Measurements from ENCODE around the gene SEL1L3.

The SEL1L3 gene

DNA sequence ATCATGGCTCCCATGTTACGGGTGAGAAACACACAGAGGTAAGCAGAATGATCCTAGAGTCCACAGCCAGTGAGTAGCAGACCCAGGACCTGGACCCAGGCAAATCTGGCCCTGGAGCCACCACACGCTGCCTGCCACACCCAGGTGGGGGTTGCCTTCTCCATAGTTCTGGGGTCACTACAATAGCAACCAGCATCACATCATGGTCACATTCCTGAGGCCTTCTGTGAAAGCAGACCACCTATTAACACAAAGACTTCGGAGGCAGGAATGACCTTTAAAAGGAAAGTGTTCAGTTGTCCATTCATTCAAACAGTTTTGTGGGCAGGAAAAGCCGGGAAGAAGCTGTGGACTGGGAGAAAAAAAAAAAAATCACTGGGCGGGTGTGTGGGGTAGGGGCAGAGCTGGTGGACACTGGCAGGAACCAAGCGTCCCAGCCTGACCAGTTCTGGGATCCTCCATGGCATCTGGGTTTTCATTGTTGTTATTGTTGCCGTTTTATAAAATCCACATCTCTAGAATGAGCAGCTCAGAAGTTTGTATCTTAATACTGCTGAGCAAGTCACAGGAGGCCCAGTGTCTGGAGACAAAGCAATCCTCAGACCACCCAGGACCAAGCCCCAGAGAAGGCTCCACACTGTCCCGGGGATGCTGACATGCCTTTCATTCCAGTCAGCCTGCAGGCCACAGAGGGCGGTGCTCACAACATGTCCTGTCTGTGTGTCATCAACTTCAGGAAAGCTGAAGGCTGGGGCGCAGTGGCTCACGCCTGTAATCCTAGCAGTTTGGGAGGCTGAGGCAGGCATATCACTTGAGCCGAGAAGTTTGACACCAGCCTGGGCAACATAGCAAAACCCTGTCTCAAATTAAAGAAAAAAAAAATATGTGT, 67.0 kb downstream of the SEL1L3 start:
- no peak overlapping the region for H3K4me3 ChIP-seq (ENCODE audit: low read depth, low read length)
- no peaks in the 10 kb centered on the region for H3K79me2 ChIP-seq
- no peaks in the 10 kb centered on the region for H3K4me1 ChIP-seq
- no peak overlapping the region for H3K27ac ChIP-seq
- H3K36me3 ChIP-seq (ENCODE audit: control insufficient read depth, insufficient read depth, low read length), result no peaks in the 10 kb centered on the region
- TF ChIP-seq, protein P1, sequence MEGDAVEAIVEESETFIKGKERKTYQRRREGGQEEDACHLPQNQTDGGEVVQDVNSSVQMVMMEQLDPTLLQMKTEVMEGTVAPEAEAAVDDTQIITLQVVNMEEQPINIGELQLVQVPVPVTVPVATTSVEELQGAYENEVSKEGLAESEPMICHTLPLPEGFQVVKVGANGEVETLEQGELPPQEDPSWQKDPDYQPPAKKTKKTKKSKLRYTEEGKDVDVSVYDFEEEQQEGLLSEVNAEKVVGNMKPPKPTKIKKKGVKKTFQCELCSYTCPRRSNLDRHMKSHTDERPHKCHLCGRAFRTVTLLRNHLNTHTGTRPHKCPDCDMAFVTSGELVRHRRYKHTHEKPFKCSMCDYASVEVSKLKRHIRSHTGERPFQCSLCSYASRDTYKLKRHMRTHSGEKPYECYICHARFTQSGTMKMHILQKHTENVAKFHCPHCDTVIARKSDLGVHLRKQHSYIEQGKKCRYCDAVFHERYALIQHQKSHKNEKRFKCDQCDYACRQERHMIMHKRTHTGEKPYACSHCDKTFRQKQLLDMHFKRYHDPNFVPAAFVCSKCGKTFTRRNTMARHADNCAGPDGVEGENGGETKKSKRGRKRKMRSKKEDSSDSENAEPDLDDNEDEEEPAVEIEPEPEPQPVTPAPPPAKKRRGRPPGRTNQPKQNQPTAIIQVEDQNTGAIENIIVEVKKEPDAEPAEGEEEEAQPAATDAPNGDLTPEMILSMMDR (IDR thresholded peaks at IDR 0.05), result no peak
- H3K9ac ChIP-seq, result no peak overlapping the region
- H3K27me3 ChIP-seq (ENCODE audit: control insufficient read depth, insufficient read depth, low read length), result no peaks in the 10 kb centered on the region
- no peak overlapping the region for H3K4me2 ChIP-seq (ENCODE audit: low read length)
- H2AFZ ChIP-seq, result no peak overlapping the region
- no peaks in the 10 kb centered on the region for H3K9me3 ChIP-seq (ENCODE audit: control insufficient read depth, low read length)

DNA sequence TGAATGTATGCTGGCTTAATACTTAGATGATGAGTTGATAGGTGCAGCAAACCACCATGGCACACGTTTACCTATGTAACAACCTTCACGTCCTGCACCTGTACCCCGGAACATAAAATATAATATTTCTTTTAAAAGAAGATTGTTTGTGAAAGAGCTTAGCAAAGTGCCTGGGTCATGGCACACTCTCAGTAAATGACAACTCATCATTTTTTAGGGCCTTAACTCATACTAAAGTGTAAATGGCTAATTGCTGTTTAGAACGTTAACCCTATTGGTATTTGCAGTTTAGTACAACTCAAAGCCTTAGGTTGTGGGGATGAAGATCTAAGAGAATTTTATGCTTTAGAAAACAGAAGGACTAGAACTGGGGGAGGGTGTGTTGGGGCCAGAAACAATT, 67.7 kb downstream of the SEL1L3 start:
- TF ChIP-seq, protein P1 (IDR thresholded peaks at IDR 0.05), result no peak
- Histone ChIP-seq H3K36me3 (ENCODE audit: control insufficient read depth, insufficient read depth, low read length) (no peaks in the 10 kb centered on the region), H3K27ac (no peak overlapping the region)

DNA sequence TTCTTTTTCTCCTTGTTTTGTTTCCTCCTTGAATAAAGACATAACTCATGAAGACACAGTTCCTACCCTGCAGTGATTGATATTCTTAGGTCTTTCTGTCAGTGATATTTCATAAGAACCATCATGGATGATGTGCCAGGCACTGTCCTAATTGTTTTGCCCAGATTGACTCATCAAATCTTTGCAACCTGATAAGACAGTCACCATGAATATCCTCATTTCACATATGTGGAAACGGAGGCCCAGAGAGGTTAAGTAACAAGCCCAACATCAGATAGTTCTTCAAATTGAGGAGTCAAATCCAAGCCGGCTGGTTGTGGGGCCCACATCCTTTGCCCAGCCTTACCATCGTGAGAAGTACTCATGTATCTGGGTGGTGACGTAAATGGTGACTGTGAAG, 69.9 kb downstream of the SEL1L3 start:
- H3K4me1 ChIP-seq, result no peaks in the 10 kb centered on the region
- no peaks in the 10 kb centered on the region for H3K27me3 ChIP-seq (ENCODE audit: control insufficient read depth, insufficient read depth, low read length)
- no peak overlapping the region for H3K4me2 ChIP-seq (ENCODE audit: low read length)
- H3K79me2 ChIP-seq, result no peaks in the 10 kb centered on the region
- H3K9me3 ChIP-seq (ENCODE audit: control insufficient read depth, low read length), result no peaks in the 10 kb centered on the region
- H3K36me3 ChIP-seq (ENCODE audit: control insufficient read depth, insufficient read depth, low read length), result no peaks in the 10 kb centered on the region
- no peak overlapping the region for H3K27ac ChIP-seq
- H2AFZ ChIP-seq, result no peak overlapping the region
- H3K9ac ChIP-seq, result no peak overlapping the region
- TF ChIP-seq, protein P1 (IDR thresholded peaks at IDR 0.05), result no peak
- no peak overlapping the region for H3K4me3 ChIP-seq (ENCODE audit: low read depth, low read length)

More for the DNA sequence above, 67.7 kb downstream of the SEL1L3 start:
- Histone ChIP-seq H3K9ac (no peak overlapping the region), H3K79me2 (no peaks in the 10 kb centered on the region), H3K4me1 (no peaks in the 10 kb centered on the region), H3K27me3 (ENCODE audit: control insufficient read depth, insufficient read depth, low read length) (no peaks in the 10 kb centered on the region), H3K9me3 (ENCODE audit: control insufficient read depth, low read length) (no peaks in the 10 kb centered on the region), H3K4me2 (ENCODE audit: low read length) (no peak overlapping the region), H2AFZ (no peak overlapping the region), H3K4me3 (ENCODE audit: low read depth, low read length) (no peak overlapping the region)

DNA sequence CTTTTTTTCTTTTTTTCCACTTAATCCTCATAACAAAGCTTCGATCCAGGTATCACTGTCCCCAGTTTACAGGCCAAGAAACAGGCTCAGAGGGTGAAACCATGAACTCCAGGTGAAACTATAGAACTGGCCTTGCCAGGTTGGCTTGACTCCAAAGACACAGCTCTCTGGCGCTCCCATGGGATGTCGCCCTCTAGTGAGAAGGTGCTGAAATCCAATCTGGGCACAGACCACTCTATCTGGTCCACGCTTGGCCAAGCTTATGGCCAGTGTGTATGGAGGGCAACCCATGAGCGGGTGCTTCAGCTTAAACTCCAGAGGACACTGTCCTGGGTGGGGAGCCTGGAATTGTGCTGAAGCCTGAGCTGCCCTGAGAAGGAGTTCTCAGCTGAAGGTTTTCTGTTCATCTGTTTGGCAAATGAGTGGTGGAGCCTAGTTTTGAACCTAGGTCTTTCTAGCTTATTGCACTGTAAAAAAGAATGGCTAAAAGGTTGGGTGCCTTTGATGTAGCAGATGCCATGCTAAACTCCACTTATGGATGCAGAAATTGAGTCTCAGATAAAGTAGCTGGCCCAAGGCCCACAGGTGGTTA, 70.5 kb downstream of the SEL1L3 start:
- no peaks in the 10 kb centered on the region for H3K9me3 ChIP-seq (ENCODE audit: control insufficient read depth, low read length)
- no peaks in the 10 kb centered on the region for H3K27me3 ChIP-seq (ENCODE audit: control insufficient read depth, insufficient read depth, low read length)
- no peaks in the 10 kb centered on the region for H3K36me3 ChIP-seq (ENCODE audit: control insufficient read depth, insufficient read depth, low read length)
- H3K4me3 ChIP-seq (ENCODE audit: low read depth, low read length), result no peak overlapping the region
- H3K27ac ChIP-seq, result no peak overlapping the region
- no peak overlapping the region for H3K9ac ChIP-seq
- H3K4me1 ChIP-seq, result no peaks in the 10 kb centered on the region
- H3K4me2 ChIP-seq (ENCODE audit: low read length), result no peak overlapping the region
- no peaks in the 10 kb centered on the region for H3K79me2 ChIP-seq
- TF ChIP-seq, protein P1 (IDR thresholded peaks at IDR 0.05), result no peak
- no peak overlapping the region for H2AFZ ChIP-seq
